ENCODE results near the gene SELP.

GRCh38 chr1:169608226-169608625, 21.7 kb downstream of the SELP start:
- TF ChIP-seq GATA2 (IDR thresholded peaks at IDR 0.05; ENCODE audit: low read depth, low read length): no peak
- no peak for TF ChIP-seq GATA3 (IDR thresholded peaks at IDR 0.05; ENCODE audit: low read depth, low read length)

Measured in SH-SY5Y (cell line).